Transverse colon (tissue), 4 donors: Measurements from ENCODE around the gene SLC49A3.

Experiments
- EP300 ChIP-seq: sonication (generic); formaldehyde crosslinking; IDR thresholded peaks from one replicate; pipeline ENCODE4 v1.6.1; 2017; ENCODE audit warnings: antibody characterized with exemption, low read depth
- POLR2A ChIP-seq: fragments of 450-650 bp; IDR thresholded peaks from one replicate; pipeline ENCODE4 v1.6.1; 2016; ENCODE audit warnings: antibody characterized with exemption, mild to moderate bottlenecking, moderate library complexity
- POLR2AphosphoS5 ChIP-seq, 3 donors: sonication (generic); formaldehyde crosslinking; IDR thresholded peaks; one replicate each; pipeline ENCODE4 v1.6.1; 2016; ENCODE audit warnings: antibody characterized with exemption in 3 of 3
- TF ChIP-seq, protein P1 (sequence below), 5 experiments: fragments of 200-600 bp in 3 of 5; fragments of 450-650 bp in 2 of 5; sonication (generic) in 3 of 5; IDR thresholded peaks; 1 replicate in 2 of 5; 2 replicates in 3 of 5; pipeline ENCODE4 v1.5.1; 2016 to 2017; ENCODE audit warnings: antibody characterized with exemption in 5 of 5, inconsistent platforms in 3 of 5, mild to moderate bottlenecking in 2 of 5, moderate library complexity in 1 of 5

DNA sequence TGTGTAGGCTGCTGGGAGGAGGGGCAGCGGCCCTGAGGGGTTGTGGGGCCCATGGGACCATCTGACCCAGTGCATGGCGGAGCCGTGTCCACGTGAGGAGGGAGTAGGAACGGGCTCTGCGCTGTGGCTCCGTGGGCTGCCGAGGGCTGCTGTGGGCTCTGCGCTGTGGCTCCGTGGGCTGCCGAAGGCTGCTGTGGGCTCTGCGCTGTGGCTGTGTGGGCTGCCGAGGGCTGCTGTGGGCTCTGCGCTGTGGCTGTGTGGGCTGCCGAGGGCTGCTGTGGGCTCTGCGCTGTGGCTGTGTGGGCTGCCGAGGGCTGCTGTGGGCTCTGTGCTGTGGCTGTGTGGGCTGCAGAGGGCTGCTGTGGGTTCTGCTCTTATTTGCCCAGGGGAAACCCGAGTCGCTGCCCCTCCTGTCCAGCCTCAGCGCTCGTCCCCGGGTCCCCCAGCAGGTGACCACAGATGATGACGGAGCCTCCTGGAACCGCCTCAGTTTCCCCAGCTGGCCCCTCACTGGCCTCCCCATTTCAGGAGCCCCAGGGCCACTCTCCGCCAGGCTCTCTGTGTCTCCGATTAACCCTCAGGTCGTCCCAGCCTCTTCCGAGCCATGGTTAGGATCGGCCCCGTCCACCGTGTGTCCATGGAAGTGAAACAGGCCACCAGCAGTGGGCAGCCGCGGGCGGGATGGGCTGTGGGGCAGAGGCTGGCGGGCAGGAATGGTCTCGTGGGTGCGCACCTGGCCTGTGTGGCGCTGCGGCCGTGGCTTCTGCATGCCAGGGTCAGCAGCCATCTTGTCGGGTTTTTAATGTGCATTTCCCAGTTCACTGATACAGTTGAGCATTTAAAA lies 36.7 kb upstream of the SLC49A3 start:
- TF ChIP-seq, protein P1, sequence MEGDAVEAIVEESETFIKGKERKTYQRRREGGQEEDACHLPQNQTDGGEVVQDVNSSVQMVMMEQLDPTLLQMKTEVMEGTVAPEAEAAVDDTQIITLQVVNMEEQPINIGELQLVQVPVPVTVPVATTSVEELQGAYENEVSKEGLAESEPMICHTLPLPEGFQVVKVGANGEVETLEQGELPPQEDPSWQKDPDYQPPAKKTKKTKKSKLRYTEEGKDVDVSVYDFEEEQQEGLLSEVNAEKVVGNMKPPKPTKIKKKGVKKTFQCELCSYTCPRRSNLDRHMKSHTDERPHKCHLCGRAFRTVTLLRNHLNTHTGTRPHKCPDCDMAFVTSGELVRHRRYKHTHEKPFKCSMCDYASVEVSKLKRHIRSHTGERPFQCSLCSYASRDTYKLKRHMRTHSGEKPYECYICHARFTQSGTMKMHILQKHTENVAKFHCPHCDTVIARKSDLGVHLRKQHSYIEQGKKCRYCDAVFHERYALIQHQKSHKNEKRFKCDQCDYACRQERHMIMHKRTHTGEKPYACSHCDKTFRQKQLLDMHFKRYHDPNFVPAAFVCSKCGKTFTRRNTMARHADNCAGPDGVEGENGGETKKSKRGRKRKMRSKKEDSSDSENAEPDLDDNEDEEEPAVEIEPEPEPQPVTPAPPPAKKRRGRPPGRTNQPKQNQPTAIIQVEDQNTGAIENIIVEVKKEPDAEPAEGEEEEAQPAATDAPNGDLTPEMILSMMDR (IDR thresholded peaks at IDR 0.05) = no peak
- TF ChIP-seq POLR2AphosphoS5 (IDR thresholded peaks at IDR 0.05) = no peak
- TF ChIP-seq POLR2A = no peak
- TF ChIP-seq EP300 = no peak
